SK-N-SH (cell line): ENCODE results near the gene MOCS2.

Experiments used
- ELF1 ChIP-seq: IDR thresholded peaks from 2 replicates; pipeline ENCODE4 v1.4.0; 2012
- EP300 ChIP-seq, 2 experiments: IDR thresholded peaks; 2 replicates each; pipeline versions ENCODE4 v1.4.0 to v1.6.1; 2012; ENCODE audit warnings: borderline replicate concordance in 1 of 2, low read depth in 1 of 2, low read length in 1 of 2
- EZH2phosphoT487 ChIP-seq: fragments of 200-600 bp; sonication (generic); IDR thresholded peaks from 2 replicates; pipeline ENCODE4 v1.6.1; 2017; ENCODE audit warnings: low read depth, mixed run types, mild to moderate bottlenecking, antibody characterized with exemption, moderate library complexity, borderline replicate concordance
- GABPA ChIP-seq: IDR thresholded peaks from 2 replicates; pipeline ENCODE4 v1.4.0; 2012; ENCODE audit warnings: low read depth, mild to moderate bottlenecking
- JUND ChIP-seq: IDR thresholded peaks from 2 replicates; pipeline ENCODE4 v1.4.0; 2012
- NFIC ChIP-seq: IDR thresholded peaks from 2 replicates; pipeline ENCODE4 v1.4.0; 2012; ENCODE audit warnings: borderline replicate concordance
- NRF1 ChIP-seq: IDR thresholded peaks from 2 replicates; pipeline ENCODE4 v1.6.1; 2012; ENCODE audit warnings: low read depth, mild to moderate bottlenecking, low read length
- RAD21 ChIP-seq: IDR thresholded peaks from 2 replicates; pipeline ENCODE4 v1.6.1; 2012; ENCODE audit warnings: mild to moderate bottlenecking, low read length
- RFX5 ChIP-seq: IDR thresholded peaks from 2 replicates; pipeline ENCODE4 v1.6.1; 2012; ENCODE audit warnings: mild to moderate bottlenecking, improper control_type of control experiment, low read length
- YY1 ChIP-seq: IDR thresholded peaks from 2 replicates; pipeline ENCODE4 v1.4.0; 2012; ENCODE audit warnings: low read depth, mild to moderate bottlenecking
- TF ChIP-seq, protein P1 (sequence below): fragments of 200-600 bp; sonication (generic); IDR thresholded peaks from 2 replicates; pipeline ENCODE4 v1.6.1; 2017; ENCODE audit warnings: antibody characterized with exemption, mild to moderate bottlenecking, moderate library complexity
- TF ChIP-seq, protein P2 (sequence below): IDR thresholded peaks from 2 replicates; pipeline ENCODE4 v1.4.0; 2012; ENCODE audit warnings: low read depth
- TF ChIP-seq, protein P3 (sequence below): IDR thresholded peaks from 2 replicates; pipeline ENCODE4 v1.6.1; 2012; ENCODE audit warnings: mild to moderate bottlenecking, low read depth, low read length, moderate library complexity
- TF ChIP-seq, protein P4 (sequence below): fragments of 150-350 bp; IDR thresholded peaks from 2 replicates; pipeline ENCODE4 v1.6.1; 2016; ENCODE audit warnings: mild to moderate bottlenecking, low read depth, low read length

DNA sequence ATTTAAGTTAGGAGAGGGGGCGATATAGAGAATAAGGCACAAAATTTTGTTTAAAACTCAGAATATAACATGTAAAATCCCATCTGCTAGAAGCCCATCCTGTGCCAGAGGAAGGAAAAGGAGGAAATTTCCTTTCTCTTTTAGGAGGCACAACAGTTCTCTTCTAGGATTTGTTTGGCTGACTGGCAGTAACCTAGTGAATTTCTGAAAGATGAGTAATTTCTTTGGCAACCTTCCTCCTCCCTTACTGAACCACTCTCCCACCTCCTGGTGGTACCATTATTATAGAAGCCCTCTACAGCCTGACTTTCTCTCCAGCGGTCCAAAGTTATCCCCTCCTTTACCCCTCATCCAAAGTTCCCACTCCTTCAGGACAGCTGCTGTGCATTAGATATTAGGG lies 18.3 kb downstream of the MOCS2 start:
- TF ChIP-seq, protein P1, sequence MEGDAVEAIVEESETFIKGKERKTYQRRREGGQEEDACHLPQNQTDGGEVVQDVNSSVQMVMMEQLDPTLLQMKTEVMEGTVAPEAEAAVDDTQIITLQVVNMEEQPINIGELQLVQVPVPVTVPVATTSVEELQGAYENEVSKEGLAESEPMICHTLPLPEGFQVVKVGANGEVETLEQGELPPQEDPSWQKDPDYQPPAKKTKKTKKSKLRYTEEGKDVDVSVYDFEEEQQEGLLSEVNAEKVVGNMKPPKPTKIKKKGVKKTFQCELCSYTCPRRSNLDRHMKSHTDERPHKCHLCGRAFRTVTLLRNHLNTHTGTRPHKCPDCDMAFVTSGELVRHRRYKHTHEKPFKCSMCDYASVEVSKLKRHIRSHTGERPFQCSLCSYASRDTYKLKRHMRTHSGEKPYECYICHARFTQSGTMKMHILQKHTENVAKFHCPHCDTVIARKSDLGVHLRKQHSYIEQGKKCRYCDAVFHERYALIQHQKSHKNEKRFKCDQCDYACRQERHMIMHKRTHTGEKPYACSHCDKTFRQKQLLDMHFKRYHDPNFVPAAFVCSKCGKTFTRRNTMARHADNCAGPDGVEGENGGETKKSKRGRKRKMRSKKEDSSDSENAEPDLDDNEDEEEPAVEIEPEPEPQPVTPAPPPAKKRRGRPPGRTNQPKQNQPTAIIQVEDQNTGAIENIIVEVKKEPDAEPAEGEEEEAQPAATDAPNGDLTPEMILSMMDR = no peak
- no peak for TF ChIP-seq EP300 (IDR thresholded peaks at IDR 0.05; ENCODE audit: borderline replicate concordance in 1 of 2, low read depth in 1 of 2, low read length in 1 of 2)
- no peak for TF ChIP-seq YY1
- peak; percentile 56; the same call in 1 of the 2 replicates for TF ChIP-seq JUND
- TF ChIP-seq NFIC = peak; percentile 73; the same call in 1 of the 2 replicates
- TF ChIP-seq RFX5 = no peak
- TF ChIP-seq, protein P2, sequence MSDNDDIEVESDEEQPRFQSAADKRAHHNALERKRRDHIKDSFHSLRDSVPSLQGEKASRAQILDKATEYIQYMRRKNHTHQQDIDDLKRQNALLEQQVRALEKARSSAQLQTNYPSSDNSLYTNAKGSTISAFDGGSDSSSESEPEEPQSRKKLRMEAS = no peak
- TF ChIP-seq NRF1 = no peak
- TF ChIP-seq, protein P3, sequence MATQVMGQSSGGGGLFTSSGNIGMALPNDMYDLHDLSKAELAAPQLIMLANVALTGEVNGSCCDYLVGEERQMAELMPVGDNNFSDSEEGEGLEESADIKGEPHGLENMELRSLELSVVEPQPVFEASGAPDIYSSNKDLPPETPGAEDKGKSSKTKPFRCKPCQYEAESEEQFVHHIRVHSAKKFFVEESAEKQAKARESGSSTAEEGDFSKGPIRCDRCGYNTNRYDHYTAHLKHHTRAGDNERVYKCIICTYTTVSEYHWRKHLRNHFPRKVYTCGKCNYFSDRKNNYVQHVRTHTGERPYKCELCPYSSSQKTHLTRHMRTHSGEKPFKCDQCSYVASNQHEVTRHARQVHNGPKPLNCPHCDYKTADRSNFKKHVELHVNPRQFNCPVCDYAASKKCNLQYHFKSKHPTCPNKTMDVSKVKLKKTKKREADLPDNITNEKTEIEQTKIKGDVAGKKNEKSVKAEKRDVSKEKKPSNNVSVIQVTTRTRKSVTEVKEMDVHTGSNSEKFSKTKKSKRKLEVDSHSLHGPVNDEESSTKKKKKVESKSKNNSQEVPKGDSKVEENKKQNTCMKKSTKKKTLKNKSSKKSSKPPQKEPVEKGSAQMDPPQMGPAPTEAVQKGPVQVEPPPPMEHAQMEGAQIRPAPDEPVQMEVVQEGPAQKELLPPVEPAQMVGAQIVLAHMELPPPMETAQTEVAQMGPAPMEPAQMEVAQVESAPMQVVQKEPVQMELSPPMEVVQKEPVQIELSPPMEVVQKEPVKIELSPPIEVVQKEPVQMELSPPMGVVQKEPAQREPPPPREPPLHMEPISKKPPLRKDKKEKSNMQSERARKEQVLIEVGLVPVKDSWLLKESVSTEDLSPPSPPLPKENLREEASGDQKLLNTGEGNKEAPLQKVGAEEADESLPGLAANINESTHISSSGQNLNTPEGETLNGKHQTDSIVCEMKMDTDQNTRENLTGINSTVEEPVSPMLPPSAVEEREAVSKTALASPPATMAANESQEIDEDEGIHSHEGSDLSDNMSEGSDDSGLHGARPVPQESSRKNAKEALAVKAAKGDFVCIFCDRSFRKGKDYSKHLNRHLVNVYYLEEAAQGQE = no peak
- TF ChIP-seq, protein P4, sequence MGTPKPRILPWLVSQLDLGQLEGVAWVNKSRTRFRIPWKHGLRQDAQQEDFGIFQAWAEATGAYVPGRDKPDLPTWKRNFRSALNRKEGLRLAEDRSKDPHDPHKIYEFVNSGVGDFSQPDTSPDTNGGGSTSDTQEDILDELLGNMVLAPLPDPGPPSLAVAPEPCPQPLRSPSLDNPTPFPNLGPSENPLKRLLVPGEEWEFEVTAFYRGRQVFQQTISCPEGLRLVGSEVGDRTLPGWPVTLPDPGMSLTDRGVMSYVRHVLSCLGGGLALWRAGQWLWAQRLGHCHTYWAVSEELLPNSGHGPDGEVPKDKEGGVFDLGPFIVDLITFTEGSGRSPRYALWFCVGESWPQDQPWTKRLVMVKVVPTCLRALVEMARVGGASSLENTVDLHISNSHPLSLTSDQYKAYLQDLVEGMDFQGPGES = no peak
- no peak for TF ChIP-seq EZH2phosphoT487
- no peak for TF ChIP-seq RAD21
- no peak for TF ChIP-seq ELF1
- no peak for TF ChIP-seq GABPA
